T-helper 2 cell treated with Interferon-gamma antibody and Interleukin-4, amounts not matched to agents 5 μg/mL and 100 μg/mL, for 36 hours (primary cell): ENCODE measurements around the gene BPIFB3.

Experiments
- DNase-seq: peaks from one replicate; pipeline ENCODE4 v3.0.0; 2021; ENCODE audit warnings: low spot score
- H3K27ac Mint-ChIP-seq: one replicate; pipeline ENCODE4 v1.8.0; 2021; ENCODE audit warnings: mild to moderate bottlenecking, mixed read lengths
- H3K27me3 Mint-ChIP-seq: one replicate; pipeline ENCODE4 v1.8.0; 2021; ENCODE audit warnings: low read depth, mixed read lengths
- H3K36me3 Mint-ChIP-seq: one replicate; pipeline ENCODE4 v1.8.0; 2021; ENCODE audit warnings: low read depth, mixed read lengths
- H3K4me1 Mint-ChIP-seq: one replicate; pipeline ENCODE4 v1.8.0; 2021; ENCODE audit warnings: low read depth, mixed read lengths
- H3K4me3 Mint-ChIP-seq: one replicate; pipeline ENCODE4 v1.8.0; 2022; ENCODE audit warnings: mild to moderate bottlenecking, moderate library complexity, mixed read lengths
- H3K9me3 Mint-ChIP-seq: one replicate; pipeline ENCODE4 v1.8.0; 2021; ENCODE audit warnings: mixed read lengths

The BPIFB3 gene

GRCh38 chr20:33053291-33054106, at the start of gene BPIFB3:
Gene BPIFB3, plus strand, starts transcription at chr20:33053903. Its CDS starts 1,533 bp downstream, at chr20:33055436.
- no peaks in the 10 kb centered on the region for H3K36me3 Mint-ChIP-seq
- H3K27ac Mint-ChIP-seq: no peak within 1 kb of the TSS
- H3K9me3 Mint-ChIP-seq: no peaks in the 10 kb centered on the region

GRCh38 chr20:33004141-33004751, 49.5 kb upstream of the BPIFB3 start, which contains the start of gene SUN5:
Gene SUN5, minus strand, starts transcription at chr20:33004433. Its CDS starts 93 bp downstream, at chr20:33004340.
- no peaks in the 10 kb centered on the region for H3K36me3 Mint-ChIP-seq
- no peak within 1 kb of the TSS for H3K27ac Mint-ChIP-seq
- peaks cover 6% of the 10 kb centered on the region for H3K4me1 Mint-ChIP-seq
- H3K27me3 Mint-ChIP-seq: no peaks in the 10 kb centered on the region
- no peak for DNase-seq
- no peak within 1 kb of the TSS for H3K4me3 Mint-ChIP-seq
- peaks cover 5% of the 10 kb centered on the region for H3K9me3 Mint-ChIP-seq

More at GRCh38 chr20:33053291-33054106, at the start of gene BPIFB3:
- Mint-ChIP-seq H3K27me3 (no peaks in the 10 kb centered on the region), H3K4me3 (no peak within 1 kb of the TSS), H3K4me1 (no peaks in the 10 kb centered on the region)
- no peak for DNase-seq

- H3K4me1 Mint-ChIP-seq: peaks cover 6% of the 10 kb centered on the region
- H3K36me3 Mint-ChIP-seq: no peaks in the 10 kb centered on the region
- H3K27ac Mint-ChIP-seq: no peak overlapping the region
- no peak overlapping the region for H3K4me3 Mint-ChIP-seq
- H3K9me3 Mint-ChIP-seq: peaks cover 5% of the 10 kb centered on the region
- DNase-seq: no peak
- no peaks in the 10 kb centered on the region for H3K27me3 Mint-ChIP-seq
Measured at GRCh38 chr20:33005132-33005566, 48.6 kb upstream of the BPIFB3 start.

GRCh38 chr20:33005908-33006775, 47.6 kb upstream of the BPIFB3 start:
- H3K4me1 Mint-ChIP-seq: peaks cover 6% of the 10 kb centered on the region
- H3K27me3 Mint-ChIP-seq: no peaks in the 10 kb centered on the region
- peaks cover 5% of the 10 kb centered on the region for H3K9me3 Mint-ChIP-seq
- DNase-seq: no peak
- no peaks in the 10 kb centered on the region for H3K36me3 Mint-ChIP-seq
- H3K4me3 Mint-ChIP-seq: no peak overlapping the region
- no peak overlapping the region for H3K27ac Mint-ChIP-seq

- Mint-ChIP-seq H3K27me3 (no peaks in the 10 kb centered on the region), H3K27ac (peak overlapping the region; percentile 11)
Measured at GRCh38 chr20:33006776-33007375, 46.8 kb upstream of the BPIFB3 start.

GRCh38 chr20:33007376-33008335, 46.0 kb upstream of the BPIFB3 start, which contains the start of gene BPIFB2:
Gene BPIFB2, plus strand, starts transcription at chr20:33007704. Its CDS starts 871 bp downstream, at chr20:33008575.
- Mint-ChIP-seq H3K36me3 (no peaks in the 10 kb centered on the region), H3K27me3 (no peaks in the 10 kb centered on the region), H3K4me3 (no peak within 1 kb of the TSS), H3K9me3 (peaks cover 5% of the 10 kb centered on the region), H3K27ac (peak within 1 kb of the TSS; percentile 11), H3K4me1 (no peaks in the 10 kb centered on the region)
- DNase-seq: no peak

More at GRCh38 chr20:33006776-33007375, 46.8 kb upstream of the BPIFB3 start:
- H3K36me3 Mint-ChIP-seq: no peaks in the 10 kb centered on the region
- DNase-seq: no peak
- peaks cover 5% of the 10 kb centered on the region for H3K9me3 Mint-ChIP-seq
- H3K4me1 Mint-ChIP-seq: peaks cover 2% of the 10 kb centered on the region
- no peak overlapping the region for H3K4me3 Mint-ChIP-seq

- H3K4me3 Mint-ChIP-seq: no peak overlapping the region
- peaks cover 5% of the 10 kb centered on the region for H3K9me3 Mint-ChIP-seq
- no peaks in the 10 kb centered on the region for H3K27me3 Mint-ChIP-seq
- H3K36me3 Mint-ChIP-seq: no peaks in the 10 kb centered on the region
- H3K4me1 Mint-ChIP-seq: no peaks in the 10 kb centered on the region
- H3K27ac Mint-ChIP-seq: no peak overlapping the region
- no peak for DNase-seq
Measured at GRCh38 chr20:33008336-33009213, 45.1 kb upstream of the BPIFB3 start.

- peaks cover 5% of the 10 kb centered on the region for H3K9me3 Mint-ChIP-seq
- no peak for DNase-seq
- H3K4me1 Mint-ChIP-seq: no peaks in the 10 kb centered on the region
- no peak overlapping the region for H3K4me3 Mint-ChIP-seq
- H3K27ac Mint-ChIP-seq: no peak overlapping the region
- no peaks in the 10 kb centered on the region for H3K27me3 Mint-ChIP-seq
- no peaks in the 10 kb centered on the region for H3K36me3 Mint-ChIP-seq
Measured at GRCh38 chr20:33009214-33010132, 44.2 kb upstream of the BPIFB3 start.

GRCh38 chr20:33010133-33010504, 43.6 kb upstream of the BPIFB3 start:
- H3K27me3 Mint-ChIP-seq: no peaks in the 10 kb centered on the region
- peaks cover 3% of the 10 kb centered on the region for H3K9me3 Mint-ChIP-seq
- no peaks in the 10 kb centered on the region for H3K4me1 Mint-ChIP-seq
- H3K36me3 Mint-ChIP-seq: no peaks in the 10 kb centered on the region
- no peak overlapping the region for H3K27ac Mint-ChIP-seq
- no peak overlapping the region for H3K4me3 Mint-ChIP-seq
- no peak for DNase-seq

GRCh38 chr20:33010674-33011449, 42.8 kb upstream of the BPIFB3 start:
- H3K27ac Mint-ChIP-seq: no peak overlapping the region
- H3K9me3 Mint-ChIP-seq: no peaks in the 10 kb centered on the region
- DNase-seq: no peak
- H3K27me3 Mint-ChIP-seq: peaks cover 3% of the 10 kb centered on the region
- H3K36me3 Mint-ChIP-seq: no peaks in the 10 kb centered on the region
- H3K4me1 Mint-ChIP-seq: no peaks in the 10 kb centered on the region
- H3K4me3 Mint-ChIP-seq: no peak overlapping the region
